Measurements from ENCODE around the gene USHBP1.

USHBP1 gene

GRCh38 chr19:17262557-17262956 lies 2.0 kb downstream of the USHBP1 start:
- H3K36me3 ChIP-seq (ENCODE audit: low read length), result no peaks in the 10 kb centered on the region
- no peaks in the 10 kb centered on the region for H3K27me3 ChIP-seq (ENCODE audit: low read length)
- peaks cover 1% of the 10 kb centered on the region; the same call in 1 of the 2 replicates for H3K79me2 ChIP-seq (ENCODE audit: insufficient read depth, low read length)
- H2AFZ ChIP-seq (ENCODE audit: low read depth, low read length, severe bottlenecking), result no peak overlapping the region
- H3F3A ChIP-seq (ENCODE audit: insufficient read depth), result peaks cover 13% of the 10 kb centered on the region
- no peak overlapping the region for H3K9ac ChIP-seq (ENCODE audit: low read length)
- no peaks in the 10 kb centered on the region for H4K20me1 ChIP-seq (ENCODE audit: low read depth, low read length)
- H3K9me2 ChIP-seq (replicated peaks; ENCODE audit: insufficient read depth, low read length), result no peaks in the 10 kb centered on the region
- H3K4me3 ChIP-seq (ENCODE audit: insufficient read depth, low read length, poor library complexity, severe bottlenecking), result no peak overlapping the region
- H3K4me2 ChIP-seq (ENCODE audit: low read depth, low read length, poor library complexity, severe bottlenecking), result no peak overlapping the region
- H3K9me3 ChIP-seq (ENCODE audit: insufficient read depth, low read length), result no peaks in the 10 kb centered on the region
- TF ChIP-seq EZH2phosphoT487 (conservative IDR thresholded peaks at IDR 0.05; ENCODE audit: low read length) (no peak), CTCF (IDR thresholded peaks at IDR 0.05; ENCODE audit: insufficient read depth, low read length, poor library complexity, severe bottlenecking) (no peak)
- H3K27ac ChIP-seq (ENCODE audit: low read depth, low read length), result no peak overlapping the region

GRCh38 chr19:17260842-17261325 lies 3.7 kb downstream of the USHBP1 start:
- no peaks in the 10 kb centered on the region for H4K20me1 ChIP-seq (ENCODE audit: low read depth, low read length)
- H3K9me3 ChIP-seq (ENCODE audit: insufficient read depth, low read length), result no peaks in the 10 kb centered on the region
- H3K4me2 ChIP-seq (ENCODE audit: low read depth, low read length, poor library complexity, severe bottlenecking), result peak overlapping the region; percentile 48
- H3K9me2 ChIP-seq (replicated peaks; ENCODE audit: insufficient read depth, low read length), result no peaks in the 10 kb centered on the region
- H2AFZ ChIP-seq (ENCODE audit: low read depth, low read length, severe bottlenecking), result peak overlapping the region; percentile 87
- H3K27ac ChIP-seq (ENCODE audit: low read depth, low read length), result peak overlapping the region; percentile 61
- TF ChIP-seq CTCF (IDR thresholded peaks at IDR 0.05; ENCODE audit: insufficient read depth, low read length, poor library complexity, severe bottlenecking), result peak; percentile 93
- no peak for TF ChIP-seq EZH2phosphoT487 (conservative IDR thresholded peaks at IDR 0.05; ENCODE audit: low read length)
- no peaks in the 10 kb centered on the region for H3K27me3 ChIP-seq (ENCODE audit: low read length)
- H3K4me3 ChIP-seq (ENCODE audit: insufficient read depth, low read length, poor library complexity, severe bottlenecking), result no peak overlapping the region
- H3K9ac ChIP-seq (ENCODE audit: low read length), result peak overlapping the region; percentile 50; the same call in 1 of the 2 replicates
- no peaks in the 10 kb centered on the region for H3K79me2 ChIP-seq (ENCODE audit: insufficient read depth, low read length)
- no peaks in the 10 kb centered on the region for H3K36me3 ChIP-seq (ENCODE audit: low read length)
- H3F3A ChIP-seq (ENCODE audit: insufficient read depth), result peaks cover 5% of the 10 kb centered on the region; the same call in 1 of the 2 replicates

DNA sequence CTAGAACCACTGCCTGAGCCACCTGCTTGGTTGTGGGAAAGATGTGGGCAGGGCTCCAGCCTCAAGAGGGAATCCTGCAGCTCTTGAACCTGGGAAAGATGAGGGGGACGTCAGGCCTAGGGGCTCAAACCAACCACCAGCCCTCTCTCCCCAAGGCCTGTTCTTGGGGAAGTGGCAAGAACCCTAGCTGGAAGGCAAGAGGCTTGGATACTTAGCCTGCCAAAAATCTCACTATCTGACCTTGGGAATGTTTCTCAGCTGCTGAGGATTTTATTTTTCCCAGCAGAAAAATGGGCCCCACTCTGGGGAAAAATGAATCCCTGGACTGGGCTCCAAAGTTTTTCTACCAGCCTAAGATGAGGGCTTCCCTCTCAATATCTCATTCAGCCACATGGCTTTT lies 4.6 kb downstream of the USHBP1 start:
- H3K36me3 ChIP-seq (ENCODE audit: low read length), result no peaks in the 10 kb centered on the region
- H3K4me3 ChIP-seq (ENCODE audit: insufficient read depth, low read length, poor library complexity, severe bottlenecking), result no peak overlapping the region
- no peak overlapping the region for H3K4me2 ChIP-seq (ENCODE audit: low read depth, low read length, poor library complexity, severe bottlenecking)
- no peaks in the 10 kb centered on the region for H4K20me1 ChIP-seq (ENCODE audit: low read depth, low read length)
- no peak overlapping the region for H2AFZ ChIP-seq (ENCODE audit: low read depth, low read length, severe bottlenecking)
- H3K79me2 ChIP-seq (ENCODE audit: insufficient read depth, low read length), result no peaks in the 10 kb centered on the region
- peaks cover 4% of the 10 kb centered on the region; the same call in 1 of the 2 replicates for H3F3A ChIP-seq (ENCODE audit: insufficient read depth)
- H3K27me3 ChIP-seq (ENCODE audit: low read length), result no peaks in the 10 kb centered on the region
- no peaks in the 10 kb centered on the region for H3K9me2 ChIP-seq (replicated peaks; ENCODE audit: insufficient read depth, low read length)
- TF ChIP-seq EZH2phosphoT487 (conservative IDR thresholded peaks at IDR 0.05; ENCODE audit: low read length), result no peak
- no peak for TF ChIP-seq CTCF (IDR thresholded peaks at IDR 0.05; ENCODE audit: insufficient read depth, low read length, poor library complexity, severe bottlenecking)
- no peaks in the 10 kb centered on the region for H3K9me3 ChIP-seq (ENCODE audit: insufficient read depth, low read length)
- no peak overlapping the region for H3K27ac ChIP-seq (ENCODE audit: low read depth, low read length)
- H3K9ac ChIP-seq (ENCODE audit: low read length), result no peak overlapping the region
